ENCODE data around the gene AASDHPPT. TPM values are rescaled to one million over a fixed set of nuclear protein-coding genes. Genes with fewer than 3 reads are reported as not detected.

AASDHPPT gene
- total RNA-seq, 1 experiment from 2014 or later: 44.5 TPM

GRCh38 chr11:106072804-106073203 is 4.7 kb upstream of the AASDHPPT start:
- DNase-seq: no peak
- no peaks in the 10 kb centered on the region; the same call in 1 of the 2 replicates for H3K27me3 ChIP-seq
- H3K9me3 ChIP-seq: no peaks in the 10 kb centered on the region

GRCh38 chr11:106076171-106076918 is 1.1 kb upstream of the AASDHPPT start:
- peak overlapping the region; percentile 91 for H3K4me3 ChIP-seq

More at GRCh38 chr11:106072804-106073203, 4.7 kb upstream of the AASDHPPT start:
- Histone ChIP-seq H3K36me3 (no peaks in the 10 kb centered on the region), H3K4me3 (no peak overlapping the region)

GRCh38 chr11:106076919-106077608 is 398 bp upstream of the AASDHPPT start, which contains the start of gene KBTBD3:
Gene KBTBD3, minus strand, starts transcription at chr11:106077347. Its CDS starts 18,250 bp downstream, at chr11:106059097.
- peak; percentile 99 for DNase-seq
- no peaks in the 10 kb centered on the region for H3K27me3 ChIP-seq
- H3K9me3 ChIP-seq: no peaks in the 10 kb centered on the region
- H3K4me3 ChIP-seq: peak within 1 kb of the TSS; percentile 91
- peaks cover 30% of the 10 kb centered on the region for H3K36me3 ChIP-seq

More at GRCh38 chr11:106076171-106076918, 1.1 kb upstream of the AASDHPPT start:
- peaks cover 26% of the 10 kb centered on the region for H3K36me3 ChIP-seq
- DNase-seq: no peak
- no peaks in the 10 kb centered on the region for H3K27me3 ChIP-seq
- H3K9me3 ChIP-seq: no peaks in the 10 kb centered on the region

DNA sequence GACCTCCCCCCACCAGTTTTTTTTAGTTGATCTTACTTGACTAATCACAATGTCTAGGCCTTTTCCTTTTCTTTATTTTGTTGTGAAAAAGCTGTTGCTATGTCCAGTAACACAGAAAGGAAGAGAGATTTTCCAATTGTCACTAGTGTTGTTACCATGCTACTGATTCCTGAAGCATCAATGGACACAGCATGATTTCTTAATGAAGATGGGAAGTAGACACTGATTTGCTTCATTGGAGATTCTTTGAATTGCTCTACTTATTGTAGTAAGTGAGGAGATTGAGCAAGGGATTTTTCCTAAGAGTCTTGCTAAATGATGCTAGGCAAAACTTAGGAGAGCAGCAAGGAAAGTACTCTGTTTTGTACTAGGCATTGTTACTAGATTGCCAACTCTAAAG is 4.6 kb downstream of the AASDHPPT start:
- H3K27me3 ChIP-seq: no peaks in the 10 kb centered on the region
- no peak for DNase-seq
- H3K4me3 ChIP-seq: no peak overlapping the region
- H3K36me3 ChIP-seq: peaks cover 55% of the 10 kb centered on the region
- H3K9me3 ChIP-seq: no peaks in the 10 kb centered on the region

DNA sequence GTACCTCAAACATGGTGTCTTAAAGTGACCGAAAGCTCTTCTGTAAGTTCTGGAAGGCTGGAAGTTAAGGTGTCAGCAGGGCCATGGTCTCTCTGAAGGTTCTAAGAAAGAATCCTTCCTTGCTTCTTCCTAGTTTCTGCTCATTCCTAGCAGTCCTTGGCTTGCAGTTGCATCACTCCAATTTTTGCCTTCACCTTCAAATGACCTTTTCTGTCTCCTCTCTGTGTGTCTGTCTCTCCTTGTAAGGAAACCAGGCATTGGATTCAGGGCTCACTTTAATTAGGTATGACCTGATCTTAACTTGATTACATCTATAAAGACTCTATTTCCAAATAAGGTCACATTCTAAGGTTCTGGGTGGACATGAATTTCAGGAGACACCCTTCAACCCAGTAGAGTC is 8.7 kb downstream of the AASDHPPT start:
- H3K4me3 ChIP-seq: no peak overlapping the region
- H3K27me3 ChIP-seq: no peaks in the 10 kb centered on the region
- no peak for DNase-seq
- H3K9me3 ChIP-seq: no peaks in the 10 kb centered on the region
- H3K36me3 ChIP-seq: peaks cover 56% of the 10 kb centered on the region

DNA sequence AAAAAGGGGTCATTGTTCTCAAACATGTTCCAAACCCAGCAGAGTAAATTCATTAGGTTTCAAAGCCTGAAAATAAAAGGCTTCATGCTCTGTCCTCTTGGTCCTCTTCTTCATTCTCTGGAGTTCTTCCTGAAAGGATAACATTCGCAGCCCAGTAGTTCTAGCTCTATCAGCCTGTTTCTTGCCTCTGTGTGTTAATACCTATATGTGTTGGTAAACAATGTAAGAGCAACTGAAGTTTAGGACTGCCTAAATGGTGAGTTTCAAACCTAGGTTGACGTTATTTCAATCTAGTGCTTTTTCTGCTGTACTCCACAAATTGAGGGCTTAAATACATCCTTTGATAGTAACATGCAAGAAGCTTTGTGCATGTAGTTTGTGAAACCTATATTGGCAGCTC is 9.4 kb downstream of the AASDHPPT start:
- Histone ChIP-seq H3K9me3 (no peaks in the 10 kb centered on the region), H3K4me3 (no peak overlapping the region), H3K27me3 (no peaks in the 10 kb centered on the region), H3K36me3 (peaks cover 59% of the 10 kb centered on the region)
- no peak for DNase-seq

- Histone ChIP-seq H3K9me3 (no peaks in the 10 kb centered on the region), H3K27me3 (no peaks in the 10 kb centered on the region), H3K36me3 (peaks cover 61% of the 10 kb centered on the region), H3K4me3 (no peak overlapping the region)
- peak; percentile 27 for DNase-seq
These were observed 10.5 kb downstream of the AASDHPPT start for GRCh38 chr11:106087815-106088435.

- no peak for DNase-seq
- no peaks in the 10 kb centered on the region for H3K27me3 ChIP-seq
- H3K9me3 ChIP-seq: no peaks in the 10 kb centered on the region
- peaks cover 60% of the 10 kb centered on the region for H3K36me3 ChIP-seq
- no peak overlapping the region for H3K4me3 ChIP-seq
These were observed 11.4 kb downstream of the AASDHPPT start for GRCh38 chr11:106088896-106089295.

GRCh38 chr11:106091480-106092123 is 14.1 kb downstream of the AASDHPPT start:
- DNase-seq: no peak
- Histone ChIP-seq H3K4me3 (no peak overlapping the region), H3K27me3 (no peaks in the 10 kb centered on the region), H3K9me3 (no peaks in the 10 kb centered on the region), H3K36me3 (peaks cover 77% of the 10 kb centered on the region)

DNA sequence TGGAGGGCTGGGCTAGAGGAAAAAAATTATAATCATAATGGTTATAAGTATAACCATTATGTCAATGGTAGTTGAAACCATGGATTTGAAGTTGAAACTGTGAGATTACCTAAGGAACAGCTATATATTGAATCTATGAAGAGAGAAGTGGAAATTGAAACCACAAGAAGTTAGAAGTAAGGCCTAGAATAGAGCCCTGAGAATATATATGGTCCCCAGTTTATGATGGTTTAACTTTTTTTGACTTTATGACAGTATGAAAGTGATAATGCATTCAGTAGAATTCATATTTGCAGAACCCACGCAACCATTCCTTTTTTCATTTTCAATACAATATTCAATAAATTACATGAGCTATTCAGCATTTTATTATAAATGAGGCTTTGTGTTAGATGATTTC is 15.0 kb downstream of the AASDHPPT start:
- no peaks in the 10 kb centered on the region for H3K27me3 ChIP-seq
- H3K4me3 ChIP-seq: no peak overlapping the region
- peaks cover 82% of the 10 kb centered on the region for H3K36me3 ChIP-seq
- no peaks in the 10 kb centered on the region for H3K9me3 ChIP-seq
- DNase-seq: no peak

- DNase-seq: no peak
- H3K4me3 ChIP-seq: no peak overlapping the region
These were observed 21.6 kb downstream of the AASDHPPT start for GRCh38 chr11:106098893-106099553.

DNA sequence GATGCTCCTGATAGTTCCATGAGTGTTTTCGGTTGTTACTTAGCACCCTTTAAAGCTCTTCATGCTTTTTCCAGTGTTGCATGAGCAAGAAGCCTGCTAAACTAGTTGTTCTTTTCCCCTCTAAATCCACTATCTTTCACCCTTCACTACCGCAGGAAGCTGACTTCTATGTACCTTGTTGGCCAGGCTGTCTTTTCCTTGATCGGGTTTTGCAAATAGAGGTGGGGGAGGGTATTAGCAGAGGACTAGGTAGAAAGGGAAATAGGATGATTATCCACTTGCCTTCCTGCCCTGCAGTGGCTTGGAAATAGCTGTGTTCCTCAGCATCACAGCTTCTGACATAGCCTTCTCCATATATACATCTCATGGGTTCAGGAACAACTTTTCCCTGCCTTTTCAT is 23.9 kb downstream of the AASDHPPT start:
- DNase-seq: no peak
- Histone ChIP-seq H3K36me3 (peaks cover 22% of the 10 kb centered on the region), H3K9me3 (no peaks in the 10 kb centered on the region), H3K4me3 (no peak overlapping the region), H3K27me3 (no peaks in the 10 kb centered on the region)

More at GRCh38 chr11:106098893-106099553, 21.6 kb downstream of the AASDHPPT start:
- Histone ChIP-seq H3K27me3 (no peaks in the 10 kb centered on the region), H3K9me3 (no peaks in the 10 kb centered on the region), H3K36me3 (peaks cover 43% of the 10 kb centered on the region)

GRCh38 chr11:106101819-106102218 is 24.4 kb downstream of the AASDHPPT start:
- peaks cover 17% of the 10 kb centered on the region for H3K36me3 ChIP-seq
- H3K9me3 ChIP-seq: no peaks in the 10 kb centered on the region
- no peak for DNase-seq
- no peak overlapping the region for H3K4me3 ChIP-seq
- no peaks in the 10 kb centered on the region for H3K27me3 ChIP-seq

GRCh38 chr11:106105986-106106385 is 28.5 kb downstream of the AASDHPPT start:
- Histone ChIP-seq H3K4me3 (no peak overlapping the region), H3K36me3 (no peaks in the 10 kb centered on the region), H3K27me3 (no peaks in the 10 kb centered on the region), H3K9me3 (no peaks in the 10 kb centered on the region)
- no peak for DNase-seq

DNA sequence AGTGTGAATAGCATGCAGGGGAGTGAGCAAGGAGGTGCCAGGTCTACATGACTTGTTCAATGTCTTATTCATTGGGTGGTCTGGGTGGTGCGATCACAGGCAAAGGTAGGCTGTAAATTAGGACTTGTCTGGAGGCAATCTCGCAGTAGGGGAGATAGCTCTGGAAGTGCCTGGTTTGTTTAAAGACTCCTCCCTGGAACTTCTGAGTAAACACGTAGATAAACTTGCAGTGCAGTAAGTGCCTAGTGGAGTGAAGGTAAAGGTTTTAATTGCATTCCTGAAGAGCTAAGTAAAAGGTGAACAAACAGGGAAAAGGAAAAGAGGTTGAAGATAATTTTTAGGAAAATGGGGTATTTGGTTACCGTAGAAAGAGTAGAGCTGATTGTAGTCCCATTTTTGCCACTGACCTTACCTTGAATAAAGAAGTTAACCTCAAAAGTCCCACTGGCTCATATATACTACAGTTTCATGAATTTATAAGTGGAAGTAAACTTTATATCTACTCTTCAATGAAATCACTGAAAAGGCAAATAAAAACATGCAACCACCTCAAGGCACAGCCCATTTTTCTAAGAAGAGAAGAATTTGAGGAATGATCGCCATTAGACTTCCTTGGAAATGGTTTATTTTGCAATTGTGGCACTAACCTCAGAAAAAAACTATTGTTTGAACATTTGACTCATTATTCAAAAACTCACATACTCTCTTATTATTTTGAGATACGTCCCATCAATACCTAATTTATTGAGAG is 44.3 kb downstream of the AASDHPPT start:
- no peak for DNase-seq
- peaks cover 1% of the 10 kb centered on the region; the same call in 1 of the 2 replicates for H3K27me3 ChIP-seq
- no peaks in the 10 kb centered on the region for H3K9me3 ChIP-seq
- H3K36me3 ChIP-seq: no peaks in the 10 kb centered on the region
- no peak overlapping the region for H3K4me3 ChIP-seq

- H3K27me3 ChIP-seq: peaks cover 6% of the 10 kb centered on the region
- no peaks in the 10 kb centered on the region for H3K9me3 ChIP-seq
- H3K36me3 ChIP-seq: no peaks in the 10 kb centered on the region
- DNase-seq: no peak
- no peak overlapping the region for H3K4me3 ChIP-seq
These were observed 50.1 kb downstream of the AASDHPPT start for GRCh38 chr11:106127604-106128003.
